A673 (cell line): ENCODE results near the gene LRRN1. TPM values are rescaled to one million over a fixed set of nuclear protein-coding genes. Genes with fewer than 3 reads are reported as not detected.

Source experiments
- BruUV-seq: library from RNA; stranded (reverse); fragments of 400-500 nt; replicated peaks from 2 replicates; lab custom pipeline; 2021; lab: Mats Ljungman, UMichigan
- CTCF ChIA-PET: fragments of 300-600 bp; sonication (Branson Sonifier 250); formaldehyde crosslinking; loops from one replicate; lab custom pipeline; 2022; ENCODE audit warnings: antibody characterized with exemption; lab: Charles Lee
- POLR2A ChIA-PET: fragments of 300-600 bp; sonication (Branson Sonifier 250); formaldehyde crosslinking; loops from one replicate; lab custom pipeline; 2022; ENCODE audit warnings: antibody characterized with exemption; ENCODE audit not compliant: low non-redundant PET; lab: Charles Lee
- DNase-seq: peaks from one replicate; pipeline ENCODE4 v3.0.0-alpha.2; 2015; ENCODE audit warnings: low spot score
- H3K27ac ChIP-seq: fragments of 200-600 bp; sonication (generic); 2 replicates; pipeline ENCODE4 v1.5.1; 2016; ENCODE audit warnings: mixed run types, low read depth, mild to moderate bottlenecking, mixed read lengths, antibody characterized with exemption, low read length; ENCODE audit not compliant: poor library complexity, severe bottlenecking
- H3K27me3 ChIP-seq: fragments of 200-600 bp; sonication (generic); replicated peaks from 2 replicates; pipeline ENCODE4 v1.6.1; 2017; ENCODE audit warnings: mixed run types, low read depth, mild to moderate bottlenecking, mixed read lengths, antibody characterized with exemption, low read length; ENCODE audit not compliant: insufficient read depth, poor library complexity
- H3K36me3 ChIP-seq: fragments of 200-600 bp; sonication (generic); 2 replicates; pipeline ENCODE4 v1.6.1; 2016; ENCODE audit warnings: mixed run types, mild to moderate bottlenecking, mixed read lengths, antibody characterized with exemption, low read length; ENCODE audit not compliant: insufficient read depth, poor library complexity, severe bottlenecking
- H3K4me1 ChIP-seq: fragments of 200-600 bp; sonication (generic); 2 replicates; pipeline ENCODE4 v1.6.1; 2017; ENCODE audit warnings: mixed run types, mild to moderate bottlenecking, mixed read lengths, antibody characterized with exemption, low read length; ENCODE audit not compliant: insufficient read depth, poor library complexity, severe bottlenecking
- H3K4me3 ChIP-seq: fragments of 200-600 bp; sonication (generic); 2 replicates; pipeline ENCODE4 v1.5.1; 2016; ENCODE audit warnings: low read depth, mixed run types, mild to moderate bottlenecking, mixed read lengths, low read length; ENCODE audit not compliant: poor library complexity, severe bottlenecking
- H3K9me3 ChIP-seq: fragments of 200-600 bp; sonication (generic); 2 replicates; pipeline ENCODE4 v1.6.1; 2016; ENCODE audit warnings: mixed run types, low read depth, mild to moderate bottlenecking, mixed read lengths, antibody characterized with exemption, low read length; ENCODE audit not compliant: poor library complexity, severe bottlenecking
- CTCF ChIP-seq: fragments of 300-800, 200-600 bp; sonication (generic); conservative IDR thresholded peaks from 2 replicates; pipeline ENCODE4 v1.5.1; 2017; ENCODE audit warnings: low read depth, mild to moderate bottlenecking, antibody characterized with exemption, low read length, moderate library complexity, mixed read lengths
- EZH2 ChIP-seq: fragments of 200-600 bp; sonication (generic); IDR thresholded peaks from 2 replicates; pipeline ENCODE4 v1.6.1; 2017; ENCODE audit warnings: borderline replicate concordance, low read depth, mild to moderate bottlenecking, mixed read lengths, antibody characterized with exemption, low read length; ENCODE audit not compliant: poor library complexity, severe bottlenecking
- intact Hi-C: fragments of 100-400 bp; cut with micrococcal nuclease; formaldehyde crosslinking; loops from one replicate; pipeline ENCODE4 v1.10.0; 2022; ENCODE audit not compliant: unreplicated experiment
- total RNA-seq: library from RNA; stranded (reverse); gene quantifications from 2 replicates; pipeline ENCODE4 v1.2.3, GENCODE V29; 2021

The LRRN1 gene
- total RNA-seq, 1 experiment from 2014 or later = not detected

GRCh38 chr3:3836845-3837244 is 37.6 kb downstream of the LRRN1 start:
- H3K27me3 ChIP-seq = no peaks in the 10 kb centered on the region
- BruUV-seq = no TSS peak
- intact Hi-C loops = no loop called here
- no peaks in the 10 kb centered on the region for H3K36me3 ChIP-seq
- DNase-seq = no peak
- no peaks in the 10 kb centered on the region for H3K4me1 ChIP-seq
- no peak for TF ChIP-seq CTCF
- TF ChIP-seq EZH2 = no peak
- H3K9me3 ChIP-seq = peaks cover 18% of the 10 kb centered on the region
- H3K27ac ChIP-seq = no peak overlapping the region
- ChIA-PET CTCF (no interaction called here), POLR2A (no interaction called here)
- H3K4me3 ChIP-seq = no peak overlapping the region

- H3K4me1 ChIP-seq = no peaks in the 10 kb centered on the region
- H3K9me3 ChIP-seq = peaks cover 12% of the 10 kb centered on the region
- no TSS peak for BruUV-seq
- no peak overlapping the region for H3K4me3 ChIP-seq
- H3K27ac ChIP-seq = no peak overlapping the region
- no peaks in the 10 kb centered on the region for H3K36me3 ChIP-seq
- DNase-seq = no peak
- intact Hi-C loops = no loop called here
- POLR2A ChIA-PET = no interaction called here
- CTCF ChIA-PET = no interaction called here
- H3K27me3 ChIP-seq = no peaks in the 10 kb centered on the region
- TF ChIP-seq CTCF (no peak), EZH2 (no peak)
These were observed 43.1 kb downstream of the LRRN1 start for GRCh38 chr3:3842356-3842755.

GRCh38 chr3:3847994-3848922 is 49.0 kb downstream of the LRRN1 start:
- H3K9me3 ChIP-seq = peaks cover 14% of the 10 kb centered on the region
- no peak for DNase-seq
- no peak overlapping the region for H3K4me3 ChIP-seq
- intact Hi-C loops = no loop called here
- no peaks in the 10 kb centered on the region for H3K4me1 ChIP-seq
- ChIA-PET POLR2A (no interaction called here), CTCF (no interaction called here)
- no peaks in the 10 kb centered on the region for H3K27me3 ChIP-seq
- H3K27ac ChIP-seq = no peak overlapping the region
- BruUV-seq = no TSS peak
- no peaks in the 10 kb centered on the region for H3K36me3 ChIP-seq
- no peak for TF ChIP-seq CTCF
- TF ChIP-seq EZH2 = no peak
